Measurements from ENCODE around the gene APLP2. TPM values are rescaled to one million over a fixed set of nuclear protein-coding genes. Genes with fewer than 3 reads are reported as not detected.

The APLP2 gene
- total and polyA plus RNA-seq, 2 of the 13 experiments (the other 11 are each of a cell fraction or from before 2014, with no cell fraction given) = 315 to 594 TPM

- no peaks in the 10 kb centered on the region; the same call in 1 of the 2 replicates for H3K4me1 ChIP-seq (ENCODE audit: insufficient read depth, low read length)
- H2AFZ ChIP-seq (ENCODE audit: low read length) = no peak overlapping the region
- TF ChIP-seq FOXA3 (CRISPR knock-in tag; IDR thresholded peaks at IDR 0.05) (peak; percentile 27; the same call in 1 of the 2 replicates), KAT8 (CRISPR knock-in tag; IDR thresholded peaks at IDR 0.05) (no peak)
- no peaks in the 10 kb centered on the region for H3K27me3 ChIP-seq (ENCODE audit: control insufficient read depth in 1 of 2, insufficient read depth in 2 of 2, low read length in 2 of 2)
- DNase-seq (ENCODE audit: low spot score) (no peak), FAIRE-seq (no peak), ATAC-seq (no peak)
- H3K79me2 ChIP-seq (ENCODE audit: insufficient read depth, low read length) = no peaks in the 10 kb centered on the region
- no TSS peak for BruUV-seq (replicated peaks)
- H3K9ac ChIP-seq (ENCODE audit: insufficient read depth, low read depth, low read length) = no peak overlapping the region
- ChIA-PET CTCF (ENCODE audit: low intra/inter-chr PET ratio, low total read pairs) (no interaction called here), POLR2A (interaction anchor here (3.9 kb wide), 1 partner anchor 47 kb away, joined by 17 read pairs; the partner anchor contains the start of gene PRDM10)
- no peak overlapping the region for H3K4me2 ChIP-seq (ENCODE audit: low read depth, low read length)
- no peak overlapping the region for H3K4me3 ChIP-seq (replicated peaks in 1 of 3; ENCODE audit: insufficient read depth in 1 of 3, low read depth in 2 of 3, low read length in 3 of 3)
- in situ Hi-C loops (cut with HindIII; ENCODE audit: extremely low pct_ligation_motif_present, low pct_unique_long_range_greater_than_20kb) = loop anchor here (5.0 kb wide), 1 partner anchor 38 kb away; no protein-coding TSS in a partner anchor
- intact Hi-C loops (cut with micrococcal nuclease; ENCODE audit: unreplicated experiment) = no loop called here
- no peak overlapping the region for H3K27ac ChIP-seq (ENCODE audit: extremely low read length, insufficient read depth, low read length)
- H3K36me3 ChIP-seq (replicated peaks in 1 of 2; ENCODE audit: control insufficient read depth in 1 of 2, insufficient read depth in 2 of 2, low read length in 2 of 2) = no peaks in the 10 kb centered on the region
- 52% methylated on average over 2 of the region's 2 CpGs for WGBS (ENCODE audit: low lambda C conversion rate)
- H3K9me3 ChIP-seq (ENCODE audit: low read length) = no peaks in the 10 kb centered on the region
- no peaks in the 10 kb centered on the region for H4K20me1 ChIP-seq (ENCODE audit: insufficient read depth, low read length)
These were observed 19.4 kb upstream of the APLP2 start for GRCh38 chr11:130050257-130050656.

GRCh38 chr11:130051082-130051481 is 18.6 kb upstream of the APLP2 start:
- no peaks in the 10 kb centered on the region for H3K36me3 ChIP-seq (replicated peaks in 1 of 2; ENCODE audit: control insufficient read depth in 1 of 2, insufficient read depth in 2 of 2, low read length in 2 of 2)
- H3K9ac ChIP-seq (ENCODE audit: insufficient read depth, low read depth, low read length) = no peak overlapping the region
- BruUV-seq (replicated peaks) = no TSS peak
- CTCF ChIA-PET (ENCODE audit: low intra/inter-chr PET ratio, low total read pairs) = no interaction called here
- H3K27me3 ChIP-seq (ENCODE audit: control insufficient read depth in 1 of 2, insufficient read depth in 2 of 2, low read length in 2 of 2) = no peaks in the 10 kb centered on the region
- no peaks in the 10 kb centered on the region; the same call in 1 of the 2 replicates for H3K4me1 ChIP-seq (ENCODE audit: insufficient read depth, low read length)
- FAIRE-seq (no peak), ATAC-seq (no peak), DNase-seq (ENCODE audit: low spot score) (no peak)
- TF ChIP-seq ZEB1 (IDR thresholded peaks at IDR 0.05; ENCODE audit: insufficient replicate concordance, low read depth) (no peak), ZNF431 (CRISPR knock-in tag; IDR thresholded peaks at IDR 0.05; ENCODE audit: borderline replicate concordance, low read depth) (no peak), ZFP82 (CRISPR knock-in tag; IDR thresholded peaks at IDR 0.05; ENCODE audit: borderline replicate concordance) (no peak), TAF15 (IDR thresholded peaks at IDR 0.05; ENCODE audit: low read depth, low read length, poor library complexity, severe bottlenecking) (no peak), SUZ12 (IDR thresholded peaks at IDR 0.05; ENCODE audit: low read depth, low read length) (no peak), IKZF1 (IDR thresholded peaks at IDR 0.05) (no peak), ZNF543 (CRISPR knock-in tag; IDR thresholded peaks at IDR 0.05) (no peak), E2F5 (CRISPR knock-in tag; conservative IDR thresholded peaks at IDR 0.05) (no peak), ZNF124 (CRISPR knock-in tag; IDR thresholded peaks at IDR 0.05) (no peak)
- no peak overlapping the region for H3K4me3 ChIP-seq (replicated peaks in 1 of 3; ENCODE audit: insufficient read depth in 1 of 3, low read depth in 2 of 3, low read length in 3 of 3)
- 87% methylated on average over 1 of the region's 1 CpG for WGBS (ENCODE audit: low lambda C conversion rate)
- no peaks in the 10 kb centered on the region for H3K79me2 ChIP-seq (ENCODE audit: insufficient read depth, low read length)
- H3K4me2 ChIP-seq (ENCODE audit: low read depth, low read length) = no peak overlapping the region
- no peaks in the 10 kb centered on the region for H3K9me3 ChIP-seq (ENCODE audit: low read length)
- no peak overlapping the region for H3K27ac ChIP-seq (ENCODE audit: extremely low read length, insufficient read depth, low read length)
- intact Hi-C loops (cut with micrococcal nuclease; ENCODE audit: unreplicated experiment) (no loop called here), in situ Hi-C loops (cut with HindIII; ENCODE audit: extremely low pct_ligation_motif_present, low pct_unique_long_range_greater_than_20kb) (loop anchor here (5.0 kb wide), 1 partner anchor 39 kb away; no protein-coding TSS in a partner anchor)
- no peaks in the 10 kb centered on the region for H4K20me1 ChIP-seq (ENCODE audit: insufficient read depth, low read length)
- no peak overlapping the region for H2AFZ ChIP-seq (ENCODE audit: low read length)
- POLR2A ChIA-PET = interaction anchor here (3.9 kb wide), 1 partner anchor 48 kb away, joined by 17 read pairs; the partner anchor contains the start of gene PRDM10

Measured in HepG2 (cell line).